ENCODE data around the gene CAMK1D. TPM values are rescaled to one million over a fixed set of nuclear protein-coding genes. Genes with fewer than 3 reads are reported as not detected.

Gene CAMK1D
- total RNA-seq, 1 experiment from 2014 or later: 6.3 TPM

GRCh38 chr10:12377658-12378290, 28.4 kb downstream of the CAMK1D start:
- no peak overlapping the region for H4K91ac ChIP-seq (ENCODE audit: insufficient read length, low read depth, low read length)
- H3K4me1 ChIP-seq (ENCODE audit: insufficient read depth, low read length): no peaks in the 10 kb centered on the region
- no peaks in the 10 kb centered on the region for H3K79me2 ChIP-seq (ENCODE audit: insufficient read depth, low read length)
- no peak overlapping the region for H3K27ac ChIP-seq (ENCODE audit: insufficient read length, low read depth, low read length)
- H3K9me3 ChIP-seq (ENCODE audit: control insufficient read depth, low read depth, low read length): no peaks in the 10 kb centered on the region
- no peak overlapping the region for H2BK5ac ChIP-seq (ENCODE audit: insufficient read length, low read length)
- no peak overlapping the region for H3K56ac ChIP-seq (ENCODE audit: insufficient read length, low read depth, low read length)
- H3K9ac ChIP-seq (ENCODE audit: extremely low read depth, insufficient read length, low read length): no peak overlapping the region
- no peak for DNase-seq
- no peaks in the 10 kb centered on the region for H3K27me3 Mint-ChIP-seq (ENCODE audit: low read depth)
- no peak overlapping the region for H2BK120ac ChIP-seq (ENCODE audit: low read depth, low read length, poor library complexity, severe bottlenecking)
- H3K27ac Mint-ChIP-seq: no peak overlapping the region
- TF ChIP-seq, protein P1, sequence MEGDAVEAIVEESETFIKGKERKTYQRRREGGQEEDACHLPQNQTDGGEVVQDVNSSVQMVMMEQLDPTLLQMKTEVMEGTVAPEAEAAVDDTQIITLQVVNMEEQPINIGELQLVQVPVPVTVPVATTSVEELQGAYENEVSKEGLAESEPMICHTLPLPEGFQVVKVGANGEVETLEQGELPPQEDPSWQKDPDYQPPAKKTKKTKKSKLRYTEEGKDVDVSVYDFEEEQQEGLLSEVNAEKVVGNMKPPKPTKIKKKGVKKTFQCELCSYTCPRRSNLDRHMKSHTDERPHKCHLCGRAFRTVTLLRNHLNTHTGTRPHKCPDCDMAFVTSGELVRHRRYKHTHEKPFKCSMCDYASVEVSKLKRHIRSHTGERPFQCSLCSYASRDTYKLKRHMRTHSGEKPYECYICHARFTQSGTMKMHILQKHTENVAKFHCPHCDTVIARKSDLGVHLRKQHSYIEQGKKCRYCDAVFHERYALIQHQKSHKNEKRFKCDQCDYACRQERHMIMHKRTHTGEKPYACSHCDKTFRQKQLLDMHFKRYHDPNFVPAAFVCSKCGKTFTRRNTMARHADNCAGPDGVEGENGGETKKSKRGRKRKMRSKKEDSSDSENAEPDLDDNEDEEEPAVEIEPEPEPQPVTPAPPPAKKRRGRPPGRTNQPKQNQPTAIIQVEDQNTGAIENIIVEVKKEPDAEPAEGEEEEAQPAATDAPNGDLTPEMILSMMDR (conservative IDR thresholded peaks at IDR 0.05): no peak
- no peaks in the 10 kb centered on the region for H3K9me3 Mint-ChIP-seq
- no peak overlapping the region for H3T11ph ChIP-seq (ENCODE audit: low read length)
- H2BK12ac ChIP-seq (ENCODE audit: insufficient read length, low read depth, low read length): no peak overlapping the region
- H3K23ac ChIP-seq (ENCODE audit: insufficient read length, low read depth, low read length): no peak overlapping the region
- H2BK15ac ChIP-seq (ENCODE audit: low read depth, low read length): no peak overlapping the region
- no peak overlapping the region for H3K4me3 Mint-ChIP-seq
- no peak overlapping the region for H3K4me2 ChIP-seq (ENCODE audit: insufficient read depth, insufficient read length, low read length)
- H3K14ac ChIP-seq (ENCODE audit: insufficient read depth, low read length): no peak overlapping the region
- H2AFZ ChIP-seq (ENCODE audit: low read length): no peak overlapping the region
- H3K18ac ChIP-seq (ENCODE audit: insufficient read length, low read depth, low read length): no peak overlapping the region
- no peaks in the 10 kb centered on the region for H4K20me1 ChIP-seq (ENCODE audit: control insufficient read depth, insufficient read depth, insufficient read length)
- no peak overlapping the region for H4K8ac ChIP-seq (replicated peaks; ENCODE audit: insufficient read length, low read depth, low read length)
- H3K4me1 Mint-ChIP-seq: no peaks in the 10 kb centered on the region
- H3K4ac ChIP-seq (ENCODE audit: low read depth, low read length): no peak overlapping the region
- H3K79me1 ChIP-seq (ENCODE audit: insufficient read depth, low read depth, low read length, poor library complexity, severe bottlenecking): no peaks in the 10 kb centered on the region
- H3K36me3 Mint-ChIP-seq (ENCODE audit: insufficient read depth in 1 of 3, low read depth in 3 of 3): no peaks in the 10 kb centered on the region
- no peak overlapping the region for H4K5ac ChIP-seq (ENCODE audit: insufficient read length, low read depth, low read length)
- H2AK5ac ChIP-seq (ENCODE audit: insufficient read length, low read length): no peak overlapping the region
- H3K23me2 ChIP-seq (ENCODE audit: insufficient read length, low read depth, low read length, poor library complexity, severe bottlenecking): no peaks in the 10 kb centered on the region
- H3K27me3 ChIP-seq (ENCODE audit: insufficient read depth, low read length): no peaks in the 10 kb centered on the region
- WGBS (ENCODE audit: extremely low coverage, insufficient read length, low lambda C conversion rate): no CpG with 5 or more reads among the region's 7 CpGs
- no peak overlapping the region for H2BK20ac ChIP-seq (ENCODE audit: low read depth, low read length, poor library complexity, severe bottlenecking)

All from H9 (cell line).